Right renal cortex interstitium (tissue), 3 donors: Measurements from ENCODE around the gene LRRC59. TPM values are rescaled to one million over a fixed set of nuclear protein-coding genes. Genes with fewer than 3 reads are reported as not detected.
A peak's percentile ranks its signal among the peaks of the same experiment; 100 is the strongest.
"Not testable (repeated sequence)": the region's sequence is repeated elsewhere in the genome, so short reads cannot be mapped to it uniquely, and the experiment has no call there.

Experiments
- DNase-seq, 3 donors: peaks; one replicate each; pipeline ENCODE4 v3.0.0-alpha.2; 2013; ENCODE audit warnings: low read depth in 3 of 3, low spot score in 2 of 3
- polyA plus RNA-seq, 3 donors: library from polyadenylated mRNA; unstranded; fragments of 120-200 nt; gene quantifications; one replicate each; pipeline ENCODE4 v1.2.1, GENCODE V29; 2013; ENCODE audit not compliant: insufficient read length in 3 of 3

LRRC59 gene
- polyA plus RNA-seq, 3 donors = 60.9 to 64.9 (median 64.6) TPM

DNA sequence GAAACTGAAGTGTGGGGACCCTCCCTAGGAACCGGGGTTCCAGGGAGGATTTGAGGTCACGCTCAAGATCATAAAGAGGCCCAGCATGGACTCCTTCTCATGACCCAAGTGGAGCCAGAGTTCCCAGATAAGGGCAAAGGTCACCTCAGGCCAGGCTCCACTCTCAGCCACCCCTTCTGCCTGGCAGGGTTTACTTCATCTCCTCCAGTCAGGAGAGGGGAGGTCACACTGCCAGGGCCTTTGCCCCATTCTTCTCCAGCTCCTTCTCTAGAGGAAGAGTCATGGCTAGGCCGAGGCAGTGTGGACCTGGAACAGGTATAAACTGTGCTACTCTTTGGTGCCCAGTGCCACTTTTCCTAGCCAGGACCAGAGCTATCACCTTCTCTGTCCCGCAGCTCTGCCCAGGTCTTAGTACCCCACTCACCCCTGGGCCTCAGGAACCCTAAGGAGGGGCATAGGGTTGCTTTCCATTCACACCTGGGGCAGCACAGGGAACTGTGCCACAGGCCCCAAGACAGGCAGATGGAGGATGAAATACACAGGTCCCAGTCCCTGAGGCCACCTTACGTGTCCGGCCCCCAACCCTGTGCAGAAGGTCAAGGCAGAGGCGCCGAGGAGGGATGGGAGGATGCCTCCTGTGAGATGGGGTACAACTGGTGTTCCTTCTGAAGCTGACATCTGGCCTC is 27.8 kb upstream of the LRRC59 start:
- no peak for DNase-seq

- DNase-seq = no peak
These were observed 27.1 kb upstream of the LRRC59 start for GRCh38 chr17:50424246-50424995.

DNA sequence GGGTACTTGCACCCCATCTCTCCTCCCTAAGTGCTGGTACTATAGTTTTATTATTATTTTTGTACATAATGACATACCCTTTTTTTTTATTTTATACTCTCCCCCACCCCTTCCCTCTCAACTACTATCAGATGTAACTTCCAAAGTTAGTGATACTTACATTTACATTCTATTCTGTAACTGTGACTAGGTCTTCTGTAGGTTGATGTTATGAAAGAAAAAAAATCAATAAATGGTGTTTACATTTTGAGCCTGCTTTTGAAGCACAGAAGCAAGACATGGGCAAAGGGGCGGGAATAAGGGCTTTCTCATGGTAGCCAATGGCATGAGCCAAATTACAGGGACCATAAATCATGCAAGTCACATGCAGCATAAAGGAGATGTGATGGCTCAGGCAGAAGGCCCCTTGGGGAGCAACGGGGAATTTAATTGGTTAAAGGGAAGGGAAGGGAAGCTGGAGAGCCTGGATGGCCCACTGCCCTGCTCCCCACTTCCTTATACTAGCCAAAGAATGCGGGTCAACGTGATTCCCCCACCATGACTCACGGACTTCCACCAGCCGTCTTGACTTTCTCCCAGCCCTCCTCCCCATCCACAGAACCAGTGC is 26.3 kb upstream of the LRRC59 start:
- no peak for DNase-seq

- DNase-seq = no peak
These were observed 25.4 kb upstream of the LRRC59 start for GRCh38 chr17:50422738-50423137.

DNA sequence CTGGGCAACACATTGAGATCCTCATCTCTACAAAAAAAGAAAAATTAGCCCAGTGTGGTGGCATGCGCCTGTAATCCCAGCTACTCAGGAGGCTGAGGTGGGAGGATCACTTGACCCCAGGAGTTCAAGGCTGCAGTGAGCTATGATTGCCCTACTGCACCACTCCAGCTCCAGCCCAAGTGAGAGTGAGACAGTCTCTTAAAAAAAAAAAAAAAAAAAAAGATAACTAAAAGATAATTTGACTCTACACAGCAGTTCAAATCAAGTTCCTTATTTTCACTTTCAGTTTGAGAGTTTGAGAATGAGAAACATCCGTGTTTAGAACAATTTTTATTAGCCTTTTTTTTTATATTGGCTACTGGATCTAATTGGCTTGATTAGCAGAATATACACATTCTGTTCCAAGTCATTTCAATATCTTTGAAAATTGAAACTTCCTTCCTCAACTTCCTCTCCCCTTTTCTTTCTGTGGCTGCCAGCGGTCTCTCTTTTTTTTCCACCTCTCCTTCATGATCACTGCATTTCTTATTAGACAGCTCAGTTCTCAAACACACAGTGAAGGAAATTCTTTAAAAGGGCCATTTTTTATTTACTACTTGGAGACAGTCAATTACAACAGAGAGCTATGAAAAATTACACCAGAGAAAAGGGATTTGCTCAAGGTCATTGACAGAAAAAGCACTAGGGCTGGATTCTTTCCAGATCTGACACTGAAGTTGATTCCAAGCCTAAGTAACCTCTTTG is 24.2 kb upstream of the LRRC59 start:
- DNase-seq = no peak

GRCh38 chr17:50420419-50421112 is 23.2 kb upstream of the LRRC59 start:
- no peak for DNase-seq

DNA sequence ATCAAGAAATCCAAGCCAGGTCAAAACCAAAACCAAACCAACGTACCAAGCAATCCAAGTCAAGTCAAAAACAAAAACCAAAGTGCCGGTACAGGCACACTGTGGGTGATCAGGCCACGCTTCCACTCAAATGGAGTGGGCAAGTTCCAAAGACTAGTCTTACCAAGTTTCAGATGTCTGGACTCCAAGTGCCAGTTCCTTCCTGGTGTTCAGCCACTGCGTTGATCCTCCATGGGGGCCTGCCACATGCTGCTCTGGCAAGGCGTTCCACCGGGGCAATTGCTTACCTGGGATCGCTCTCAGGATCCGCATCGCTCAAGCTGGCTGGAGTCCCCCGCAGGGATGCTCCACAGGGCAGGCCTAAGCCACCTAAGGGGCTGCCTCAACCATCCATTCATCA is 22.3 kb upstream of the LRRC59 start:
- not testable (repeated sequence) for DNase-seq

DNA sequence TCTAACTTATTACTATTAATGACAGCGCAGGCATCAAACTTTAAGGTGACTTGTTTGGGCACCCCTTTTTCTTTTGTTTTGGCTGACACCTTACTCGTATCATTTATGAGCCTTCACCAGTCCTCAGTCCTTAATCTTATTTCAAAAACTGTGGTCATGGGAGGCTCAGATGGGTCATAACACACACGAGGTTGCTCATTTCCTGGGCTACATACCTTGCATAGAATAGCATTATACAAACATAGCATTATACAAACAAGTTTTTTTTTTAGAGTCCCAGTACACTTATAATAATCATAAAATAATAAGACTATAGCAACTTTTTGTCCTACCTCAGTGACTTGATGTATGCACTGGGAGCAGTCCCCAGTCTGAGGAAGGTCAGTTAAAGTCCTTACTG is 17.5 kb upstream of the LRRC59 start:
- DNase-seq = no peak

DNA sequence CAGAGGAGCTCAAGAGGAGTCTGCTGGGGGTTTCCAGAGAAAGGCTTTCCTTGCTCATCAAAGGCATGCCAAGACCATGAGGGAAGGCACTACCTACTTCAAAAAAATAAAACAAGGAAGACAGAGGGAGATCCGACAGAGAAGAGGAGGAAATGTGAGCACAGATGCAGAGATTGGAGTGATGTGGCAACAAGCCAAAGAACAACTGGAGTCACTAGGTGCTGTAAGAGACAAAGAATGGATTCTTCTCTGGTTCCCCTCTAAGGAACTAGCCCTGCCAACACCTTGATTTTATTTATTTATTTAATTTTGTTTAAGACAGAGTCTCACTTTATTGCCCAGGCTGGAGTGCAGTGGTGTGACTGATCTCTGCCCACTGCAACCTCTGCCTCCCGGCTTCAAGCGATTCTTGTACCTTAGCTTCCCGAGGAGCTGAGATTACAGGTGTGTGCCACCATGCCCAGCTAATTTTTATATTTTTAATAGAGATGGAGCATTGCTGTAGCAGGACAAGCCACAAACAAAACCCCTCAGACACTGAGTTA is 14.9 kb upstream of the LRRC59 start:
- DNase-seq = no peak

GRCh38 chr17:50407921-50408320 is 10.6 kb upstream of the LRRC59 start:
- no peak for DNase-seq

DNA sequence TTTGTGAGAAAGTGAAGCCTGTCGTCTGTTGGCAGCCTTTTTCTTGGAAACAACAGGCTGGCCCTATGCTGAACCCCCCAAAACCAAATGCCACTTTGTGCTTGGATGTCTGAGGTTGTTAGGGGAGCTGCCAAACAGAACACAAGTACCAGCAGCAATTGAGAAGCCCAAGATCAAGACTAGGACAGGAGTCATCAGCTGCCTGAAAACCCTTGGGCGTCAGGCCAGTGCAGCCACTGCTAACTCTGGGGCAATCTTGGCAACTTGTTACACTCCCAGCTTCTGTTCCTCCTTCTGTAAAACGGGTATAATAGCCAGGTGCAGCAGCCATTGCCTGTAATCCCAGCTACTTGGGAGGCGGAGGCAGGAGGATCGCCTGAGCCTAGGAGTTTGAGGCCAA is 9.3 kb upstream of the LRRC59 start:
- no peak for DNase-seq

GRCh38 chr17:50405351-50405750 is 8.0 kb upstream of the LRRC59 start:
- DNase-seq = not testable (repeated sequence)

DNA sequence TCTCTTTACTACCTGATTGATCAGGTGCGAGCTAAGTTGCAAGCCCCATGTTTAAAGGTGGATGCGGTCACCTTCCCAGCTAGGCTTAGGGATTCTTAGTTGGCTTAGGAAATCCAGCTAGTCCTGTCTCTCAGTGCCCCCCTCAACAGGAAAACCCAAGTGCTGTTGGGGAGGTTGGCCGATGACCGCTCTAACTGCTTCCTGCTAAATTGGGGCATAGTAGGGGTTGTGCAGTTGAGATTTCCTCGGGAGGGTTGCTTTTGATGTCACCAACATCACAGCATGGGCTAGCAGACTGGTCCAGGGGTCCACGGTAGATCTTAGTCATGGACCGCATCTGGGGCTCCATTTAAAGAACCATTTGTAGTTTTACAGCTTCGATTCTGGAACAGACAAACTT is 2.3 kb upstream of the LRRC59 start:
- DNase-seq = not testable (repeated sequence)

GRCh38 chr17:50398672-50399071 is 1.3 kb upstream of the LRRC59 start:
- DNase-seq = not testable (repeated sequence)

DNA sequence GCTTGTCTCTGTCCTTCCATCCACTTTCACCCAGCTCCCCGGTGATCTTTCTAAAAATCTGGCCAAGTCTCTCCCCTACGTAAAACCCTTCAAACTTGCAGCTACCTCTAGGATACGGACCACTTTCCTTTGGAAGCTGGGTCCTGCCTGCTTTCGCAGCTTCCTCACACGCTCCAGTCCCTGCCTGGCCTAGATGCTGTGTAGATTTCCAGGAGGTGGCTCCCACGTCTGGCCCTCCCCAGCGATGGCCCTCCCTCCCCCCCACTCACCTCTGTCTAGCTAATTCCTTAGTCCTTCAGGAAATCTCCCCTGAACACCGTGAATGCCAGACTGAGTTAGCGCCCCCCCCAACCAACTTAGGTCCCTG is 579 bp upstream of the LRRC59 start:
- no peak for DNase-seq

- DNase-seq = peak in 1 of 3 donors; percentile 10
These were observed 837 bp downstream of the LRRC59 start for GRCh38 chr17:50396261-50397110.

DNA sequence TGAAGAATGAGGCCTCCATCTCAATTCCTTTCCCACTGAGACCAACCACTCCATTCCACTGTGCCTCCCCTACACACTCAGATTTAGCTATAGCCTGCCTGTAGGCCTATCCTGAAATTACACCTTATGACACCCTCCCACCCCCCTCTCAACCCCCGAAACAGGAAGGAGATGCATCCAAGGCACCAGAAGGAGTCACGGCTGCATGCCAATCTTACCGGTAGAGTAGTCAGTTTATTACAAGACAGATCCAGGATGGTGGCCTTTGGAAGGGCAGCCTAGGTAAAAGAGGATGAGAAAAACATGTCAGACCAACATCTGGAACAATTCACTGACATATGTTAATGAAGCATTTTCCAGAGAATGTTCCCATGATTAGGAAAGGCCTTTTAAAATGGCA is 2.6 kb downstream of the LRRC59 start:
- DNase-seq = no peak

DNA sequence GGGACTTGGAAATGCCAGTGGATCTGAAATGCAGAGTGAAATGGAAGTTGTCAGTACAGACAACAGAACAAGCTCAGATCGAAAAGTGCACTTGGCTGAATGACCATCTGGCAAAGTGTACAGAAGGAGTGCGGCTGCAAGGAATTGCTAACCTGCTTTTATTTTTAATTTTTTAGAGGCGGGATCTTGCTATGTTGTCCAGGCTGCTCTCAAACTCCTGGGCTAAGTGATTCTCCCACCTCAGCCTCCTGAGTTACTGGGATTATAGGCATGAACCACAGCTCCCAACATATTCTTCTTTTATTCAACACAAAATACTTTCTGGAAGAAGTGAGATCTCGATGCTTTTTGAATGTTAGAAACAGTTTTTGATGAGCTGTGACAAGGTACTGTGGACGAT is 3.6 kb downstream of the LRRC59 start:
- no peak for DNase-seq

- no peak for DNase-seq
These were observed 4.7 kb downstream of the LRRC59 start for GRCh38 chr17:50392621-50393020.
